Measurements from ENCODE around the gene CCDC180. TPM values are rescaled to one million over a fixed set of nuclear protein-coding genes. Genes with fewer than 3 reads are reported as not detected.
"Not testable (repeated sequence)": the region's sequence is repeated elsewhere in the genome, so short reads cannot be mapped to it uniquely, and the experiment has no call there.

CCDC180 gene
- 1 to 10 TPM in 3 of 4 donors, under 1 TPM in 1; 0.08 to 5.2 (median 3.4) TPM for total RNA-seq

- DNase-seq (ENCODE audit: low spot score in 2 of 2), result no peak
- H3K4me3 ChIP-seq (ENCODE audit: low read depth, poor library complexity, severe bottlenecking), result no peak within 1 kb of the TSS
- 32 to 33% methylated on average over 42 of the region's 42 CpGs for WGBS, 2 donors
- intact Hi-C loops (cut with DNase I; ENCODE audit: low total_unique reads), result no loop called here
- TF ChIP-seq POLR2A (IDR thresholded peaks at IDR 0.05) (no peak), CTCF (IDR thresholded peaks at IDR 0.05) (no peak)
Measured at GRCh38 chr9:97307500-97308163, at the start of gene CCDC180. Gene CCDC180 (plus strand): TSS chr9:97307659. CDS start chr9:97308064, 405 bp downstream.

GRCh38 chr9:97259834-97260514, 47.5 kb upstream of the CCDC180 start:
- H3K4me3 ChIP-seq (ENCODE audit: low read depth, poor library complexity, severe bottlenecking); intact Hi-C loops (cut with DNase I; ENCODE audit: low total_unique reads); DNase-seq (ENCODE audit: low spot score in 2 of 2): not testable (repeated sequence)
- 76 to 85% methylated on average over 4 of the region's 4 CpGs for WGBS, 2 donors

GRCh38 chr9:97271292-97271691, 36.2 kb upstream of the CCDC180 start:
- TF ChIP-seq CTCF (IDR thresholded peaks at IDR 0.05), result no peak
- no peak for TF ChIP-seq POLR2A (IDR thresholded peaks at IDR 0.05)
- H3K4me3 ChIP-seq (ENCODE audit: low read depth, poor library complexity, severe bottlenecking), result no peak overlapping the region
- no peak for DNase-seq (ENCODE audit: low spot score in 2 of 2)
- WGBS, 2 donors, result 89 to 90% methylated on average over 24 to 28 of the region's 29 CpGs
- intact Hi-C loops (cut with DNase I; ENCODE audit: low total_unique reads), result no loop called here

GRCh38 chr9:97272072-97272471, 35.4 kb upstream of the CCDC180 start:
- intact Hi-C loops (cut with DNase I; ENCODE audit: low total_unique reads), result no loop called here
- no peak for TF ChIP-seq CTCF (IDR thresholded peaks at IDR 0.05)
- TF ChIP-seq POLR2A (IDR thresholded peaks at IDR 0.05), result no peak
- DNase-seq (ENCODE audit: low spot score in 2 of 2), result no peak
- no peak overlapping the region for H3K4me3 ChIP-seq (ENCODE audit: low read depth, poor library complexity, severe bottlenecking)
- 94 to 96% methylated on average over 4 of the region's 4 CpGs for WGBS, 2 donors

GRCh38 chr9:97276310-97276852, 31.1 kb upstream of the CCDC180 start:
- no peak for DNase-seq (ENCODE audit: low spot score in 2 of 2)
- TF ChIP-seq POLR2A (IDR thresholded peaks at IDR 0.05) (no peak), CTCF (IDR thresholded peaks at IDR 0.05) (no peak)
- 88 to 89% methylated on average over 6 of the region's 6 CpGs for WGBS, 2 donors
- no peak overlapping the region for H3K4me3 ChIP-seq (ENCODE audit: low read depth, poor library complexity, severe bottlenecking)
- intact Hi-C loops (cut with DNase I; ENCODE audit: low total_unique reads), result no loop called here

- TF ChIP-seq CTCF (IDR thresholded peaks at IDR 0.05) (no peak), POLR2A (IDR thresholded peaks at IDR 0.05) (no peak)
- H3K4me3 ChIP-seq (ENCODE audit: low read depth, poor library complexity, severe bottlenecking), result no peak overlapping the region
- intact Hi-C loops (cut with DNase I; ENCODE audit: low total_unique reads), result no loop called here
- DNase-seq (ENCODE audit: low spot score in 2 of 2), result no peak
- 97 to 99% methylated on average over 7 of the region's 7 CpGs for WGBS, 2 donors
Measured at GRCh38 chr9:97277953-97278352, 29.5 kb upstream of the CCDC180 start.

Measured in lower leg skin (tissue), 4 donors.